ENCODE measurements around the gene MAPT. TPM values are rescaled to one million over a fixed set of nuclear protein-coding genes. Genes with fewer than 3 reads are reported as not detected.

Gene MAPT
- total and polyA plus RNA-seq, 3 donors from 2014 or later = 5.0 to 100 (median 6.1) TPM

GRCh38 chr17:45873728-45874127, 20.6 kb upstream of the MAPT start:
- Histone ChIP-seq H3K9me3 (no peaks in the 10 kb centered on the region), H3K36me3 (ENCODE audit: low read depth, missing control alignments) (no peaks in the 10 kb centered on the region), H3K27me3 (no peaks in the 10 kb centered on the region), H3K4me3 (no peak overlapping the region), H3K27ac (no peak overlapping the region), H3K4me1 (no peaks in the 10 kb centered on the region)
- TF ChIP-seq POLR2A (IDR thresholded peaks at IDR 0.05) = no peak
- TF ChIP-seq CTCF (IDR thresholded peaks at IDR 0.05) = no peak
- DNase-seq = no peak
- 37 to 48% methylated on average over 6 of the region's 6 CpGs for WGBS, 2 donors
- intact Hi-C loops (cut with DNase I; ENCODE audit: low total_unique reads) = no loop called here

GRCh38 chr17:45874151-45874550, 20.2 kb upstream of the MAPT start:
- H3K27ac ChIP-seq = no peak overlapping the region
- intact Hi-C loops (cut with DNase I; ENCODE audit: low total_unique reads) = no loop called here
- WGBS, 2 donors = 70 to 76% methylated on average over 3 of the region's 3 CpGs
- no peaks in the 10 kb centered on the region for H3K36me3 ChIP-seq (ENCODE audit: low read depth, missing control alignments)
- H3K27me3 ChIP-seq = no peaks in the 10 kb centered on the region
- TF ChIP-seq CTCF (IDR thresholded peaks at IDR 0.05) (no peak), POLR2A (IDR thresholded peaks at IDR 0.05) (no peak)
- no peak for DNase-seq
- H3K9me3 ChIP-seq = no peaks in the 10 kb centered on the region
- H3K4me3 ChIP-seq = no peak overlapping the region
- H3K4me1 ChIP-seq = no peaks in the 10 kb centered on the region

- Histone ChIP-seq H3K27ac (no peak overlapping the region), H3K4me1 (no peaks in the 10 kb centered on the region), H3K4me3 (no peak overlapping the region), H3K9me3 (no peaks in the 10 kb centered on the region), H3K36me3 (ENCODE audit: low read depth, missing control alignments) (no peaks in the 10 kb centered on the region), H3K27me3 (no peaks in the 10 kb centered on the region)
- 85 to 89% methylated on average over 3 of the region's 3 CpGs for WGBS, 2 donors
- TF ChIP-seq CTCF (IDR thresholded peaks at IDR 0.05) (no peak), POLR2A (IDR thresholded peaks at IDR 0.05) (no peak)
- intact Hi-C loops (cut with DNase I; ENCODE audit: low total_unique reads) = no loop called here
- no peak for DNase-seq
These were observed 17.8 kb upstream of the MAPT start for GRCh38 chr17:45876539-45876938.

GRCh38 chr17:45877467-45877866, 16.9 kb upstream of the MAPT start:
- H3K4me1 ChIP-seq = no peaks in the 10 kb centered on the region
- H3K4me3 ChIP-seq = no peak overlapping the region
- no peaks in the 10 kb centered on the region for H3K9me3 ChIP-seq
- no peaks in the 10 kb centered on the region for H3K27me3 ChIP-seq
- no peaks in the 10 kb centered on the region for H3K36me3 ChIP-seq (ENCODE audit: low read depth, missing control alignments)
- DNase-seq = no peak
- WGBS, 2 donors = 63 to 83% methylated on average over 1 of the region's 1 CpG
- TF ChIP-seq POLR2A (IDR thresholded peaks at IDR 0.05) (no peak), CTCF (IDR thresholded peaks at IDR 0.05) (no peak)
- H3K27ac ChIP-seq = no peak overlapping the region
- intact Hi-C loops (cut with DNase I; ENCODE audit: low total_unique reads) = no loop called here

GRCh38 chr17:45883063-45883462, 11.3 kb upstream of the MAPT start:
- 83 to 97% methylated on average over 1 to 2 of the region's 2 CpGs for WGBS, 2 donors
- no peaks in the 10 kb centered on the region for H3K36me3 ChIP-seq (ENCODE audit: low read depth, missing control alignments)
- intact Hi-C loops (cut with DNase I; ENCODE audit: low total_unique reads) = no loop called here
- DNase-seq = no peak
- no peaks in the 10 kb centered on the region for H3K9me3 ChIP-seq
- no peaks in the 10 kb centered on the region for H3K4me1 ChIP-seq
- no peaks in the 10 kb centered on the region for H3K27me3 ChIP-seq
- TF ChIP-seq POLR2A (IDR thresholded peaks at IDR 0.05) = no peak
- no peak for TF ChIP-seq CTCF (IDR thresholded peaks at IDR 0.05)
- H3K27ac ChIP-seq = no peak overlapping the region
- no peak overlapping the region for H3K4me3 ChIP-seq

Measured in testis (tissue), 3 donors.